WTC11 (cell line): ENCODE data around the gene TSPAN17. TPM values are rescaled to one million over a fixed set of nuclear protein-coding genes. Genes with fewer than 3 reads are reported as not detected.

Experiments
- ATAC-seq: fragments of 200-7000 bp; cut with Tn5 transposase; 2 replicates; pipeline ENCODE4 v1.10.0; 2021; ENCODE audit warnings: mild to moderate bottlenecking, moderate library complexity
- CTCF ChIA-PET: fragments of 300-600 bp; sonication (Branson Sonifier 250); formaldehyde crosslinking; loops from one replicate; lab custom pipeline; 2021; ENCODE audit warnings: antibody characterized with exemption; lab: Charles Lee
- POLR2A ChIA-PET: fragments of 350-600 bp; sonication (Branson Sonifier 250); formaldehyde crosslinking; loops from one replicate; lab custom pipeline; 2021; ENCODE audit warnings: antibody characterized with exemption; lab: Charles Lee
- DNase-seq: peaks from one replicate; pipeline ENCODE4 v3.0.0; 2021; ENCODE audit warnings: low spot score
- H3K27ac Mint-ChIP-seq: 2 replicates; pipeline ENCODE4 v1.8.0; 2021; ENCODE audit warnings: mixed read lengths
- H3K27me3 Mint-ChIP-seq: 2 replicates; pipeline ENCODE4 v1.8.0; 2021; ENCODE audit warnings: low read depth, mild to moderate bottlenecking, moderate library complexity, mixed read lengths
- H3K36me3 Mint-ChIP-seq: 2 replicates; pipeline ENCODE4 v1.8.0; 2021; ENCODE audit warnings: mixed read lengths
- H3K4me1 Mint-ChIP-seq: 2 replicates; pipeline ENCODE4 v1.8.0; 2022; ENCODE audit warnings: mixed read lengths
- H3K4me3 Mint-ChIP-seq: 2 replicates; pipeline ENCODE4 v1.8.0; 2021; ENCODE audit warnings: mild to moderate bottlenecking, moderate library complexity, mixed read lengths
- H3K9me3 Mint-ChIP-seq: 2 replicates; pipeline ENCODE4 v1.8.0; 2021; ENCODE audit warnings: mixed read lengths
- FOXJ3 ChIP-seq: sonication (generic); formaldehyde crosslinking; IDR thresholded peaks from 2 replicates; pipeline ENCODE4 v1.9.0; 2021; ENCODE audit warnings: missing genetic modification reagents, mild to moderate bottlenecking, borderline replicate concordance
- FOXP1 ChIP-seq: sonication (generic); formaldehyde crosslinking; IDR thresholded peaks from 2 replicates; pipeline ENCODE4 v1.8.0; 2022; ENCODE audit warnings: missing genetic modification reagents, mild to moderate bottlenecking, moderate library complexity, borderline replicate concordance
- MYBL2 ChIP-seq: sonication (generic); formaldehyde crosslinking; IDR thresholded peaks from 2 replicates; pipeline ENCODE4 v1.8.1; 2023; ENCODE audit warnings: mild to moderate bottlenecking, moderate library complexity, missing genetic modification reagents
- NFE2L1 ChIP-seq: sonication (generic); formaldehyde crosslinking; IDR thresholded peaks from 2 replicates; pipeline ENCODE4 v1.8.1; 2023; ENCODE audit warnings: missing genetic modification reagents
- NR3C1 ChIP-seq: sonication (generic); formaldehyde crosslinking; conservative IDR thresholded peaks from 2 replicates; pipeline ENCODE4 v1.8.1; 2023; ENCODE audit warnings: low read depth, mild to moderate bottlenecking, missing genetic modification reagents
- TEAD1 ChIP-seq: sonication (generic); formaldehyde crosslinking; IDR thresholded peaks from 2 replicates; pipeline ENCODE4 v1.8.0; 2022; ENCODE audit warnings: mild to moderate bottlenecking, missing genetic modification reagents
- ZNF219 ChIP-seq: sonication (generic); formaldehyde crosslinking; IDR thresholded peaks from 2 replicates; pipeline ENCODE4 v1.8.0; 2023; ENCODE audit warnings: missing genetic modification reagents, mild to moderate bottlenecking, borderline replicate concordance
- ZNF263 ChIP-seq: sonication (generic); formaldehyde crosslinking; IDR thresholded peaks from 2 replicates; pipeline ENCODE4 v1.8.1; 2022; ENCODE audit warnings: low read depth, mild to moderate bottlenecking, moderate library complexity, missing genetic modification reagents
- ZNF416 ChIP-seq: fragments of 250-450 bp; sonication (Bioruptor Pico); IDR thresholded peaks from 2 replicates; pipeline ENCODE4 v1.9.0; 2021; ENCODE audit warnings: mild to moderate bottlenecking, inconsistent platforms
- total RNA-seq: library from RNA; stranded (reverse); gene quantifications from 3 replicates; pipeline ENCODE4 v1.2.3, GENCODE V29; 2021
- TF ChIP-seq, protein P1 (sequence below): sonication (generic); formaldehyde crosslinking; IDR thresholded peaks from 2 replicates; pipeline ENCODE4 v1.8.0; 2022; ENCODE audit warnings: mild to moderate bottlenecking, missing genetic modification reagents
- TF ChIP-seq, protein P2 (sequence below): fragments of 250-450 bp; sonication (Bioruptor Pico); IDR thresholded peaks from 2 replicates; pipeline ENCODE4 v1.8.0; 2021; ENCODE audit warnings: mild to moderate bottlenecking
- TF ChIP-seq, protein P3 (sequence below): sonication (generic); formaldehyde crosslinking; IDR thresholded peaks from 2 replicates; pipeline ENCODE4 v1.8.1; 2022; ENCODE audit warnings: mild to moderate bottlenecking, moderate library complexity, missing genetic modification reagents
- TF ChIP-seq, protein P4 (sequence below): sonication (generic); formaldehyde crosslinking; IDR thresholded peaks from 2 replicates; pipeline ENCODE4 v1.8.1; 2022; ENCODE audit warnings: missing genetic modification reagents, borderline replicate concordance
- TF ChIP-seq, protein P5 (sequence below): fragments of 250-450 bp; sonication (Bioruptor Pico); IDR thresholded peaks from 2 replicates; pipeline ENCODE4 v1.9.0; 2021; ENCODE audit warnings: mild to moderate bottlenecking
- TF ChIP-seq, protein P6 (sequence below): sonication (generic); formaldehyde crosslinking; IDR thresholded peaks from 2 replicates; pipeline ENCODE4 v1.8.0; 2022; ENCODE audit warnings: missing genetic modification reagents
- TF ChIP-seq, protein P7 (sequence below): sonication (generic); formaldehyde crosslinking; IDR thresholded peaks from 2 replicates; pipeline ENCODE4 v1.8.1; 2023; ENCODE audit warnings: mild to moderate bottlenecking, missing genetic modification reagents
- TF ChIP-seq, protein P8 (sequence below): fragments of 250-450 bp; sonication (Bioruptor Pico); IDR thresholded peaks from 2 replicates; pipeline ENCODE4 v1.9.0; 2021; ENCODE audit warnings: mild to moderate bottlenecking, borderline replicate concordance

TSPAN17 gene
- total RNA-seq, 1 experiment from 2014 or later, result 47.8 TPM

DNA sequence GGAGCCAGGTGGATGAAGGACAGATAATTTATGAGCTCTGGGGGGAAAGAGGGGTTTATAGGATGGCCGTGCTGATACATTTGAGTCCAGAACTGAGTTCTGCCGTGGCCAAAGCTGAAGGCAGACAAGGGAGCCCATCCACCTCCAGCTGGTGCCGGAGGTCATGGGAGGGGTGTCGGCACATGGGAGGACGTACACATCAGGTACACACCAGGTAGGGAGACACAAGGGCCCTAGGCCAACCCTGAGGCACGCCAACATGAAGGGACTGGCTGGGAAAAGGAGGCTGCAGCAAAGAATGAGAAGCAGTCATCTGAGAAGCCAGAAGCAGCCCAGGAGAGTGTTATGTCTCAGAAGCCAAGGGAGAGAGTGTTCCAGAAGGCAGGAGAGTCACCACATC lies 35.3 kb upstream of the TSPAN17 start:
- ATAC-seq, result no peak
- H3K9me3 Mint-ChIP-seq, result no peaks in the 10 kb centered on the region
- no peak overlapping the region for H3K27ac Mint-ChIP-seq
- ChIA-PET CTCF (interaction anchor here (0.7 kb wide), 1 partner anchor 10 kb away, joined by 3 read pairs; no protein-coding TSS in a partner anchor), POLR2A (interaction anchor here (0.9 kb wide), 1 partner anchor 69 kb away, joined by 3 read pairs; no protein-coding TSS in a partner anchor)
- H3K4me3 Mint-ChIP-seq, result no peak overlapping the region
- H3K27me3 Mint-ChIP-seq, result peaks cover 49% of the 10 kb centered on the region
- H3K36me3 Mint-ChIP-seq, result no peaks in the 10 kb centered on the region
- DNase-seq, result no peak
- TF ChIP-seq ZNF263 (CRISPR knock-in tag) (no peak), ZNF416 (no peak), NFE2L1 (CRISPR knock-in tag) (no peak), FOXP1 (CRISPR knock-in tag) (no peak), NR3C1 (CRISPR knock-in tag) (no peak), FOXJ3 (CRISPR knock-in tag) (no peak), ZNF219 (CRISPR knock-in tag) (no peak), MYBL2 (CRISPR knock-in tag) (no peak), TEAD1 (CRISPR knock-in tag) (no peak)
- TF ChIP-seq, protein P1, sequence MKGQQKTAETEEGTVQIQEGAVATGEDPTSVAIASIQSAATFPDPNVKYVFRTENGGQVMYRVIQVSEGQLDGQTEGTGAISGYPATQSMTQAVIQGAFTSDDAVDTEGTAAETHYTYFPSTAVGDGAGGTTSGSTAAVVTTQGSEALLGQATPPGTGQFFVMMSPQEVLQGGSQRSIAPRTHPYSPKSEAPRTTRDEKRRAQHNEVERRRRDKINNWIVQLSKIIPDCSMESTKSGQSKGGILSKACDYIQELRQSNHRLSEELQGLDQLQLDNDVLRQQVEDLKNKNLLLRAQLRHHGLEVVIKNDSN, result no peak
- TF ChIP-seq, protein P2, sequence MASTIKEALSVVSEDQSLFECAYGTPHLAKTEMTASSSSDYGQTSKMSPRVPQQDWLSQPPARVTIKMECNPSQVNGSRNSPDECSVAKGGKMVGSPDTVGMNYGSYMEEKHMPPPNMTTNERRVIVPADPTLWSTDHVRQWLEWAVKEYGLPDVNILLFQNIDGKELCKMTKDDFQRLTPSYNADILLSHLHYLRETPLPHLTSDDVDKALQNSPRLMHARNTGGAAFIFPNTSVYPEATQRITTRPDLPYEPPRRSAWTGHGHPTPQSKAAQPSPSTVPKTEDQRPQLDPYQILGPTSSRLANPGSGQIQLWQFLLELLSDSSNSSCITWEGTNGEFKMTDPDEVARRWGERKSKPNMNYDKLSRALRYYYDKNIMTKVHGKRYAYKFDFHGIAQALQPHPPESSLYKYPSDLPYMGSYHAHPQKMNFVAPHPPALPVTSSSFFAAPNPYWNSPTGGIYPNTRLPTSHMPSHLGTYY (CRISPR knock-in tag), result no peak
- TF ChIP-seq, protein P3, sequence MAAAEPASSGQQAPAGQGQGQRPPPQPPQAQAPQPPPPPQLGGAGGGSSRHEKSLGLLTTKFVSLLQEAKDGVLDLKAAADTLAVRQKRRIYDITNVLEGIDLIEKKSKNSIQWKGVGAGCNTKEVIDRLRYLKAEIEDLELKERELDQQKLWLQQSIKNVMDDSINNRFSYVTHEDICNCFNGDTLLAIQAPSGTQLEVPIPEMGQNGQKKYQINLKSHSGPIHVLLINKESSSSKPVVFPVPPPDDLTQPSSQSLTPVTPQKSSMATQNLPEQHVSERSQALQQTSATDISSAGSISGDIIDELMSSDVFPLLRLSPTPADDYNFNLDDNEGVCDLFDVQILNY (CRISPR knock-in tag), result no peak
- TF ChIP-seq, protein P4, sequence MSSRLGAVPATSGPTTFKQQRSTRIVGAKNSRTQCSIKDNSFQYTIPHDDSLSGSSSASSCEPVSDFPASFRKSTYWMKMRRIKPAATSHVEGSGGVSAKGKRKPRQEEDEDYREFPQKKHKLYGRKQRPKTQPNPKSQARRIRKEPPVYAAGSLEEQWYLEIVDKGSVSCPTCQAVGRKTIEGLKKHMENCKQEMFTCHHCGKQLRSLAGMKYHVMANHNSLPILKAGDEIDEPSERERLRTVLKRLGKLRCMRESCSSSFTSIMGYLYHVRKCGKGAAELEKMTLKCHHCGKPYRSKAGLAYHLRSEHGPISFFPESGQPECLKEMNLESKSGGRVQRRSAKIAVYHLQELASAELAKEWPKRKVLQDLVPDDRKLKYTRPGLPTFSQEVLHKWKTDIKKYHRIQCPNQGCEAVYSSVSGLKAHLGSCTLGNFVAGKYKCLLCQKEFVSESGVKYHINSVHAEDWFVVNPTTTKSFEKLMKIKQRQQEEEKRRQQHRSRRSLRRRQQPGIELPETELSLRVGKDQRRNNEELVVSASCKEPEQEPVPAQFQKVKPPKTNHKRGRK (CRISPR knock-in tag), result no peak
- TF ChIP-seq, protein P5, sequence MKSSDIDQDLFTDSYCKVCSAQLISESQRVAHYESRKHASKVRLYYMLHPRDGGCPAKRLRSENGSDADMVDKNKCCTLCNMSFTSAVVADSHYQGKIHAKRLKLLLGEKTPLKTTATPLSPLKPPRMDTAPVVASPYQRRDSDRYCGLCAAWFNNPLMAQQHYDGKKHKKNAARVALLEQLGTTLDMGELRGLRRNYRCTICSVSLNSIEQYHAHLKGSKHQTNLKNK (CRISPR knock-in tag), result no peak
- TF ChIP-seq, protein P6, sequence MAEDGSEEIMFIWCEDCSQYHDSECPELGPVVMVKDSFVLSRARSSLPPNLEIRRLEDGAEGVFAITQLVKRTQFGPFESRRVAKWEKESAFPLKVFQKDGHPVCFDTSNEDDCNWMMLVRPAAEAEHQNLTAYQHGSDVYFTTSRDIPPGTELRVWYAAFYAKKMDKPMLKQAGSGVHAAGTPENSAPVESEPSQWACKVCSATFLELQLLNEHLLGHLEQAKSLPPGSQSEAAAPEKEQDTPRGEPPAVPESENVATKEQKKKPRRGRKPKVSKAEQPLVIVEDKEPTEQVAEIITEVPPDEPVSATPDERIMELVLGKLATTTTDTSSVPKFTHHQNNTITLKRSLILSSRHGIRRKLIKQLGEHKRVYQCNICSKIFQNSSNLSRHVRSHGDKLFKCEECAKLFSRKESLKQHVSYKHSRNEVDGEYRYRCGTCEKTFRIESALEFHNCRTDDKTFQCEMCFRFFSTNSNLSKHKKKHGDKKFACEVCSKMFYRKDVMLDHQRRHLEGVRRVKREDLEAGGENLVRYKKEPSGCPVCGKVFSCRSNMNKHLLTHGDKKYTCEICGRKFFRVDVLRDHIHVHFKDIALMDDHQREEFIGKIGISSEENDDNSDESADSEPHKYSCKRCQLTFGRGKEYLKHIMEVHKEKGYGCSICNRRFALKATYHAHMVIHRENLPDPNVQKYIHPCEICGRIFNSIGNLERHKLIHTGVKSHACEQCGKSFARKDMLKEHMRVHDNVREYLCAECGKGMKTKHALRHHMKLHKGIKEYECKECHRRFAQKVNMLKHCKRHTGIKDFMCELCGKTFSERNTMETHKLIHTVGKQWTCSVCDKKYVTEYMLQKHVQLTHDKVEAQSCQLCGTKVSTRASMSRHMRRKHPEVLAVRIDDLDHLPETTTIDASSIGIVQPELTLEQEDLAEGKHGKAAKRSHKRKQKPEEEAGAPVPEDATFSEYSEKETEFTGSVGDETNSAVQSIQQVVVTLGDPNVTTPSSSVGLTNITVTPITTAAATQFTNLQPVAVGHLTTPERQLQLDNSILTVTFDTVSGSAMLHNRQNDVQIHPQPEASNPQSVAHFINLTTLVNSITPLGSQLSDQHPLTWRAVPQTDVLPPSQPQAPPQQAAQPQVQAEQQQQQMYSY (CRISPR knock-in tag), result no peak
- TF ChIP-seq, protein P7, sequence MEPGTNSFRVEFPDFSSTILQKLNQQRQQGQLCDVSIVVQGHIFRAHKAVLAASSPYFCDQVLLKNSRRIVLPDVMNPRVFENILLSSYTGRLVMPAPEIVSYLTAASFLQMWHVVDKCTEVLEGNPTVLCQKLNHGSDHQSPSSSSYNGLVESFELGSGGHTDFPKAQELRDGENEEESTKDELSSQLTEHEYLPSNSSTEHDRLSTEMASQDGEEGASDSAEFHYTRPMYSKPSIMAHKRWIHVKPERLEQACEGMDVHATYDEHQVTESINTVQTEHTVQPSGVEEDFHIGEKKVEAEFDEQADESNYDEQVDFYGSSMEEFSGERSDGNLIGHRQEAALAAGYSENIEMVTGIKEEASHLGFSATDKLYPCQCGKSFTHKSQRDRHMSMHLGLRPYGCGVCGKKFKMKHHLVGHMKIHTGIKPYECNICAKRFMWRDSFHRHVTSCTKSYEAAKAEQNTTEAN (CRISPR knock-in tag), result no peak
- TF ChIP-seq, protein P8, sequence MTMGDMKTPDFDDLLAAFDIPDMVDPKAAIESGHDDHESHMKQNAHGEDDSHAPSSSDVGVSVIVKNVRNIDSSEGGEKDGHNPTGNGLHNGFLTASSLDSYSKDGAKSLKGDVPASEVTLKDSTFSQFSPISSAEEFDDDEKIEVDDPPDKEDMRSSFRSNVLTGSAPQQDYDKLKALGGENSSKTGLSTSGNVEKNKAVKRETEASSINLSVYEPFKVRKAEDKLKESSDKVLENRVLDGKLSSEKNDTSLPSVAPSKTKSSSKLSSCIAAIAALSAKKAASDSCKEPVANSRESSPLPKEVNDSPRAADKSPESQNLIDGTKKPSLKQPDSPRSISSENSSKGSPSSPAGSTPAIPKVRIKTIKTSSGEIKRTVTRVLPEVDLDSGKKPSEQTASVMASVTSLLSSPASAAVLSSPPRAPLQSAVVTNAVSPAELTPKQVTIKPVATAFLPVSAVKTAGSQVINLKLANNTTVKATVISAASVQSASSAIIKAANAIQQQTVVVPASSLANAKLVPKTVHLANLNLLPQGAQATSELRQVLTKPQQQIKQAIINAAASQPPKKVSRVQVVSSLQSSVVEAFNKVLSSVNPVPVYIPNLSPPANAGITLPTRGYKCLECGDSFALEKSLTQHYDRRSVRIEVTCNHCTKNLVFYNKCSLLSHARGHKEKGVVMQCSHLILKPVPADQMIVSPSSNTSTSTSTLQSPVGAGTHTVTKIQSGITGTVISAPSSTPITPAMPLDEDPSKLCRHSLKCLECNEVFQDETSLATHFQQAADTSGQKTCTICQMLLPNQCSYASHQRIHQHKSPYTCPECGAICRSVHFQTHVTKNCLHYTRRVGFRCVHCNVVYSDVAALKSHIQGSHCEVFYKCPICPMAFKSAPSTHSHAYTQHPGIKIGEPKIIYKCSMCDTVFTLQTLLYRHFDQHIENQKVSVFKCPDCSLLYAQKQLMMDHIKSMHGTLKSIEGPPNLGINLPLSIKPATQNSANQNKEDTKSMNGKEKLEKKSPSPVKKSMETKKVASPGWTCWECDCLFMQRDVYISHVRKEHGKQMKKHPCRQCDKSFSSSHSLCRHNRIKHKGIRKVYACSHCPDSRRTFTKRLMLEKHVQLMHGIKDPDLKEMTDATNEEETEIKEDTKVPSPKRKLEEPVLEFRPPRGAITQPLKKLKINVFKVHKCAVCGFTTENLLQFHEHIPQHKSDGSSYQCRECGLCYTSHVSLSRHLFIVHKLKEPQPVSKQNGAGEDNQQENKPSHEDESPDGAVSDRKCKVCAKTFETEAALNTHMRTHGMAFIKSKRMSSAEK, result no peak
- TF ChIP-seq, all 79 proteins: peak for 0
- peaks cover 20% of the 10 kb centered on the region for H3K4me1 Mint-ChIP-seq
